Tibial nerve (tissue), 4 donors: ENCODE results near the gene ASB8.

Source experiments
- EP300 ChIP-seq, 2 donors: sonication (generic); formaldehyde crosslinking; IDR thresholded peaks; one replicate each; pipeline ENCODE4 v1.6.1; 2017; ENCODE audit warnings: antibody characterized with exemption in 2 of 2, mild to moderate bottlenecking in 1 of 2
- POLR2A ChIP-seq, 2 donors: fragments of 450-650 bp; IDR thresholded peaks; one replicate each; pipeline ENCODE4 v1.6.1; 2017; ENCODE audit warnings: antibody characterized with exemption in 2 of 2, mild to moderate bottlenecking in 2 of 2, moderate library complexity in 2 of 2
- TF ChIP-seq, protein P1 (sequence below), 5 experiments: fragments of 200-600 bp in 3 of 5; fragments of 450-650 bp in 2 of 5; sonication (generic) in 3 of 5; IDR thresholded peaks; one replicate each; pipeline ENCODE4 v1.5.1; 2016 to 2019; ENCODE audit warnings: antibody characterized with exemption in 5 of 5, mild to moderate bottlenecking in 3 of 5, moderate library complexity in 2 of 5

DNA sequence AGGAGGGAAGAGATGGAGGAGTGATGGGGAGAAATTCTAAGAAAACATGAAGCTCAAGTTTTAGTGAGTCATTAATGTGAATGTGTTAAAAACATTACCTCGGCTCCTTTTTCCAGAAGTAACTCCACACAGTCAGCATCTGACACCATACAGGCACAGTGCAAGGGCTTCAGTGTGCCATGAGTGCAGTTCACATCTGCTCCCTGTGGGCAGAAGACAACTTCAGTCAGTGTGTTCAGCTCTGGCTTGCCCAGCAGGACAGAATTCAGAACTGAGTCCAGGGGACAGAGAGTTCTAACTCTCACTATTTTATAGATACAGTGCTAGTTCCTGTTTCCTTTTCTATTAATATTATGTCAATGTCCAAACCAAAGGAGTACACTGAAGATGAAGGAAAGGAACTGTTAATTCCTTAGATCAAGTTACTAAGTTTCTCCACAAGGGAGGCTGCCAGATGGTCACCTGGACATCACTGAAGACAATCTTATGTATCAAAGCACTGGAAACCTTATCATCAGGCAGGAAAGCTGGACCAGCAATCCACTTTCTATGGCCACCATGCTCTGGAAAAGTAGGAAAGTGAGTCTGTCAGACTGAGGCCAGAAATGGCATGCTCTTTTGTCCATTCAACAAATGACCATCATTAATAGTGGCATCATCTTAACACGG is 6.1 kb downstream of the ASB8 start:
- TF ChIP-seq, protein P1, sequence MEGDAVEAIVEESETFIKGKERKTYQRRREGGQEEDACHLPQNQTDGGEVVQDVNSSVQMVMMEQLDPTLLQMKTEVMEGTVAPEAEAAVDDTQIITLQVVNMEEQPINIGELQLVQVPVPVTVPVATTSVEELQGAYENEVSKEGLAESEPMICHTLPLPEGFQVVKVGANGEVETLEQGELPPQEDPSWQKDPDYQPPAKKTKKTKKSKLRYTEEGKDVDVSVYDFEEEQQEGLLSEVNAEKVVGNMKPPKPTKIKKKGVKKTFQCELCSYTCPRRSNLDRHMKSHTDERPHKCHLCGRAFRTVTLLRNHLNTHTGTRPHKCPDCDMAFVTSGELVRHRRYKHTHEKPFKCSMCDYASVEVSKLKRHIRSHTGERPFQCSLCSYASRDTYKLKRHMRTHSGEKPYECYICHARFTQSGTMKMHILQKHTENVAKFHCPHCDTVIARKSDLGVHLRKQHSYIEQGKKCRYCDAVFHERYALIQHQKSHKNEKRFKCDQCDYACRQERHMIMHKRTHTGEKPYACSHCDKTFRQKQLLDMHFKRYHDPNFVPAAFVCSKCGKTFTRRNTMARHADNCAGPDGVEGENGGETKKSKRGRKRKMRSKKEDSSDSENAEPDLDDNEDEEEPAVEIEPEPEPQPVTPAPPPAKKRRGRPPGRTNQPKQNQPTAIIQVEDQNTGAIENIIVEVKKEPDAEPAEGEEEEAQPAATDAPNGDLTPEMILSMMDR (IDR thresholded peaks at IDR 0.05), result no peak
- TF ChIP-seq EP300 (IDR thresholded peaks at IDR 0.05) (no peak), POLR2A (IDR thresholded peaks at IDR 0.05) (no peak)
